ENCODE measurements around the gene RPN1. TPM values are rescaled to one million over a fixed set of nuclear protein-coding genes. Genes with fewer than 3 reads are reported as not detected.
"Not testable (repeated sequence)": the region's sequence is repeated elsewhere in the genome, so short reads cannot be mapped to it uniquely, and the experiment has no call there.

The RPN1 gene
- total and polyA plus RNA-seq, 10 of the 15 experiments (the other 5 are each of a cell fraction or from before 2014, with no cell fraction given) = 56.1 to 266 (median 157) TPM

GRCh38 chr3:128590948-128591347 is 59.7 kb downstream of the RPN1 start:
- no peak overlapping the region for H2AFZ ChIP-seq (ENCODE audit: control insufficient read depth, low read depth, low read length)
- ChIA-PET SMC1A (ENCODE audit: uncharacterized antibody, unreplicated experiment) (no interaction called here), RAD21 (ENCODE audit: unreplicated experiment) (no interaction called here), POLR2A (no interaction called here), CTCF (interaction anchor here (1.0 to 1.3 kb wide), 3 partner anchors 14 to 23 kb away, joined by 3 to 4 read pairs (median 4); no protein-coding TSS in a partner anchor)
- no peak overlapping the region for H3K27ac ChIP-seq (ENCODE audit: control insufficient read depth, insufficient read depth)
- WGBS (ENCODE audit: insufficient coverage, insufficient replicate concordance, low lambda C conversion rate, missing lambda C conversion rate) = 64% methylated on average over 8 of the region's 8 CpGs
- no peak overlapping the region for H3K9ac ChIP-seq (ENCODE audit: control insufficient read depth, insufficient read depth, low read length)
- in situ Hi-C loops (cut with MboI) = no loop called here
- no peak overlapping the region for H3K4me2 ChIP-seq (ENCODE audit: control insufficient read depth, insufficient read depth)
- DNase-seq (ENCODE audit: low read depth, low spot score) (no peak), ATAC-seq (no peak), FAIRE-seq (no peak)
- no peaks in the 10 kb centered on the region for H3K36me3 ChIP-seq (ENCODE audit: control insufficient read depth in 2 of 2, insufficient read depth in 2 of 2, low read length in 1 of 2)
- intact Hi-C loops (cut with micrococcal nuclease; ENCODE audit: unreplicated experiment) = no loop called here
- no peaks in the 10 kb centered on the region for H3K79me2 ChIP-seq (ENCODE audit: control insufficient read depth, insufficient read depth, low read length)
- no peaks in the 10 kb centered on the region for H4K20me1 ChIP-seq (ENCODE audit: control insufficient read depth, insufficient read depth)
- no peak overlapping the region for H3K4me3 ChIP-seq
- no TSS peak for BruUV-seq (replicated peaks)
- H3K27me3 ChIP-seq (replicated peaks in 1 of 2; ENCODE audit: control insufficient read depth in 2 of 2, insufficient read depth in 2 of 2, low read length in 1 of 2) = no peaks in the 10 kb centered on the region; a peak in 1 of 4 replicates
- no peaks in the 10 kb centered on the region for H3K4me1 ChIP-seq (ENCODE audit: control insufficient read depth, insufficient read depth, low read length)
- TF ChIP-seq POU2F2 (IDR thresholded peaks at IDR 0.05; ENCODE audit: borderline replicate concordance, low read depth, low read length) (no peak), CHD2 (IDR thresholded peaks at IDR 0.05; ENCODE audit: borderline replicate concordance, low read depth, low read length) (no peak)
- TF ChIP-seq, protein P1, sequence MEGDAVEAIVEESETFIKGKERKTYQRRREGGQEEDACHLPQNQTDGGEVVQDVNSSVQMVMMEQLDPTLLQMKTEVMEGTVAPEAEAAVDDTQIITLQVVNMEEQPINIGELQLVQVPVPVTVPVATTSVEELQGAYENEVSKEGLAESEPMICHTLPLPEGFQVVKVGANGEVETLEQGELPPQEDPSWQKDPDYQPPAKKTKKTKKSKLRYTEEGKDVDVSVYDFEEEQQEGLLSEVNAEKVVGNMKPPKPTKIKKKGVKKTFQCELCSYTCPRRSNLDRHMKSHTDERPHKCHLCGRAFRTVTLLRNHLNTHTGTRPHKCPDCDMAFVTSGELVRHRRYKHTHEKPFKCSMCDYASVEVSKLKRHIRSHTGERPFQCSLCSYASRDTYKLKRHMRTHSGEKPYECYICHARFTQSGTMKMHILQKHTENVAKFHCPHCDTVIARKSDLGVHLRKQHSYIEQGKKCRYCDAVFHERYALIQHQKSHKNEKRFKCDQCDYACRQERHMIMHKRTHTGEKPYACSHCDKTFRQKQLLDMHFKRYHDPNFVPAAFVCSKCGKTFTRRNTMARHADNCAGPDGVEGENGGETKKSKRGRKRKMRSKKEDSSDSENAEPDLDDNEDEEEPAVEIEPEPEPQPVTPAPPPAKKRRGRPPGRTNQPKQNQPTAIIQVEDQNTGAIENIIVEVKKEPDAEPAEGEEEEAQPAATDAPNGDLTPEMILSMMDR (IDR thresholded peaks at IDR 0.05 in 2 of 3, conservative IDR thresholded peaks at IDR 0.05 in 1 of 3; ENCODE audit: control insufficient read depth in 2 of 3, extremely low read depth in 1 of 3, insufficient read depth in 1 of 3, low read depth in 3 of 3, low read length in 3 of 3) = peak in 1 of 3 experiments; percentile 14; a peak in 1 of 6 replicates
- H3K9me3 ChIP-seq (replicated peaks; ENCODE audit: control insufficient read depth, insufficient read depth, low read length) = no peaks in the 10 kb centered on the region; the same call in 2 of the 3 replicates

DNA sequence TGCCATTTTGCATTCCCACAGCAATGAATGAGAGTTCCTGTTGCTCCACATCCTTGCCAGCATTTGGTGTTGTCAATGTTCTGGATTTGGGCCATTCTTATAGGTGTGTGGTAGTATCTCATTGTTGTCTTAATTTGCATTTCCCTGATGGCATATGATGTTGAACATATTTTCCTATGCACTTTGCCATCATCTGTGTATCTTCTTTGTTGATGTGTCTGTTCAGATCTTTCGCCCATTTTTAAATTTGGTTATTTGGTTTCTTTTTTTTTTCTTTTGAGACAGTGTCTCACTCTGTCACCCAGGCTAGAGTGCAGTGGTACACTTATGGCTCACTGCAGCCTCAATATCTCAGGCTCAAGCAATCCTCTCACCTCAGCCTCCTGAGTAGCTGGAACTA is 60.6 kb downstream of the RPN1 start:
- H2AFZ ChIP-seq (ENCODE audit: control insufficient read depth, low read depth, low read length); H3K27ac ChIP-seq (ENCODE audit: control insufficient read depth, insufficient read depth); H3K9ac ChIP-seq (ENCODE audit: control insufficient read depth, insufficient read depth, low read length); in situ Hi-C loops (cut with MboI); ATAC-seq; FAIRE-seq; RAD21 ChIA-PET (ENCODE audit: unreplicated experiment); H3K4me2 ChIP-seq (ENCODE audit: control insufficient read depth, insufficient read depth); H3K27me3 ChIP-seq (replicated peaks in 1 of 2; ENCODE audit: control insufficient read depth in 2 of 2, insufficient read depth in 2 of 2, low read length in 1 of 2); H3K4me1 ChIP-seq (ENCODE audit: control insufficient read depth, insufficient read depth, low read length); DNase-seq (ENCODE audit: low read depth, low spot score); BruUV-seq (replicated peaks); H3K79me2 ChIP-seq (ENCODE audit: control insufficient read depth, insufficient read depth, low read length); intact Hi-C loops (cut with micrococcal nuclease; ENCODE audit: unreplicated experiment); H3K36me3 ChIP-seq (ENCODE audit: control insufficient read depth in 2 of 2, insufficient read depth in 2 of 2, low read length in 1 of 2); H3K9me3 ChIP-seq (replicated peaks; ENCODE audit: control insufficient read depth, insufficient read depth, low read length); POLR2A ChIA-PET; H4K20me1 ChIP-seq (ENCODE audit: control insufficient read depth, insufficient read depth); H3K4me3 ChIP-seq: not testable (repeated sequence)
- WGBS (ENCODE audit: insufficient coverage, insufficient replicate concordance, low lambda C conversion rate, missing lambda C conversion rate) = 33% methylated on average over 1 of the region's 1 CpG
- SMC1A ChIA-PET (ENCODE audit: uncharacterized antibody, unreplicated experiment) = interaction anchor here (0.6 kb wide), 1 partner anchor 138 kb away, joined by 3 read pairs; no protein-coding TSS in a partner anchor
- CTCF ChIA-PET = interaction anchor here (1.0 kb wide), 2 partner anchors 19 to 24 kb away, joined by 3 to 4 read pairs; no protein-coding TSS in a partner anchor

Data from GM12878 (cell line).